Activated T-helper 1 cell treated with Interleukin-2 at 50 U/mL for 16 hours (primary cell): ENCODE results near the gene CCDC182.

ENCODE experiments used
- DNase-seq: peaks from one replicate; pipeline ENCODE4 v3.0.0-alpha.2; 2020; ENCODE audit warnings: low read depth

CCDC182 gene

DNA sequence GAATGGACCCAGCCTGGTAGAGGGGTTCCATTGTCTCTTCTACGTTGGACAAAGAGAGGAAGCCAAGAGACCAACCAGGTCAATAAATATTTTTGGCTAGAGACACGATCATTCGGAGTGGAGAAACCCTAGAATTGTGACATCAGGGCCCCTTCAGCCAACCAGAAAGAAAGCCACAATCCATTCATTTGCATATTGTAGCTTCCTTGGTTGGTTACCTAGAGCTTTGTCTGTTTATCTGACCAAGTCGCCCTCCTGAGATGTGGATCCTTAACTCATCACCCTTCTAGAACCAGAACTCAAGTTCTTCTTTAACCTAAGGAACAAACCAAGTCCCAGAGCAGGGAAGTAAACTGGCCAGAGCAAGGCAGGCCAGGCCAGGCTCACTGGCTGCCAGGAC is at the start of gene CCDC182:
Gene CCDC182, minus strand, starts transcription at position 58 of the 400 bp plus-strand sequence. Its CDS starts 27 bp downstream, at position 31.
- DNase-seq = no peak

DNA sequence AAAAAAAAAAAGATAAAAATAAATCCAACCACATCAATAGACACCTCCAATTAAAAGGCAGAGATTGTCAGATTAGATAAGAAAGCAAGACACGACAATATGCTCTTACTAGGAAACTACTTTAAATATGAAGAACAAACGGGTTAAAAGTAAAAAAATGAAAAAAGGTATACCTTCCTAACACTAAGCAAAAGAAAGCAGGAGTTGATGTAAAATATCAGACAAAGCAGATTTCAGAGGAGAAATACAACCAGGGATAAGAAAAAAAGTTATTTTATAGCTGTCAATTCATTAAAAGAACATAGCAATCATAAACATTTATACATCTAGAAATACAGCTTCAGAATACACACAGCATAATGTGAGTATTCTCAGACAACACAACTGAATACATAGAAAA is 49.7 kb upstream of the CCDC182 start:
- no peak for DNase-seq

GRCh38 chr17:57788725-57789124 is 43.6 kb upstream of the CCDC182 start:
- no peak for DNase-seq

GRCh38 chr17:57785022-57785421 is 39.9 kb upstream of the CCDC182 start:
- no peak for DNase-seq

DNA sequence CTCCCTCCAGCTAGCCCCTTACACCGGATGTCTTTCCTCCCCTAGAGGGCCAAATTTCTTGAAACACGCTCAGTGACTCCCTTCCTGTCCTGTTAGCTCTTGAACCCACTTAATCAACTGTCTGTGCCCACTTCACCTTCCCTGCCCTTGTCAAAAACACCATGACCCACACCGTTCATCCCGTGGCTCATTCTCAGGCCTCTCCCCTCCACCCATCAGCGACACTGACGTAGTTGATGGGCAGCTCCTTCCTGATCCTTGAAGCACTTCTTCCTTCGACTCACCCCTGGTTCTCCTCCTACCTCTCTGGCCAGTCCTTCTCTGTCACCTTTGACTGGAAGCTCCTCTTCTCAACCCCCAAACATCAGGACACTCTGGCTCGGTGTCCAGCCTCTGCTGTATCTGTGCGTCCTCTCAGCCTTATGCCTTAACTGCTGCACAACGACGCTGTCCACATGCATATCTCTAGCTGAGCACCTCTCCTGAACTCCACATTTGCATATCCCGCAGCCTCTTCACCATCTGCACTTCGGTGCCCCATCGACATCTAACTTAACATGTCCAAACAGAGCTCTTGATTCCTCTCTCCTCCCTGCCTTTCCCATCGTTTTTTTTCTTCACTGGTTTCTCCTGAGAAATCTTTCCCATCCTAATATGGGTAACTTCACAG is 39.3 kb upstream of the CCDC182 start:
- no peak for DNase-seq

DNA sequence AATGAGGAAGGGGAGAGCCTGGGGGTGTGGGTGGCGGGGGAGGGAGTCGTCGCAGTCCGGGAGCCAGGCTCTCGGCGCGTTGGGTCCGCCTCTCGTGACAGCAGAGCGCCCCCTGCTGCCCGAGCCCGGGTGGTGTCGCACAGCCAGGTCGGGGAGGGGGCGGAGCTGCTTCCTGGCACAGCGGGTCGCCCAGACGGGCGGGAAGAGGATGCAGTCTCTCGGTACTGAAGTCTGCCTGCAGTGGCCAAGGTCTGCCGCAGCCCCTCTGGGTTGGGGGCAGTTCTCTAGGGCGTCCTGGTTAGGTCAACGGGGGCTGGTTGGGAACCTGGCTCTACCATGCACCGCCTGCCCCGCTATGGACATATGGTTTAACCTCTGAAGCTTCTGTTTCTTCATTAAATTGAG is 38.2 kb upstream of the CCDC182 start:
- peak; percentile 57 for DNase-seq

DNA sequence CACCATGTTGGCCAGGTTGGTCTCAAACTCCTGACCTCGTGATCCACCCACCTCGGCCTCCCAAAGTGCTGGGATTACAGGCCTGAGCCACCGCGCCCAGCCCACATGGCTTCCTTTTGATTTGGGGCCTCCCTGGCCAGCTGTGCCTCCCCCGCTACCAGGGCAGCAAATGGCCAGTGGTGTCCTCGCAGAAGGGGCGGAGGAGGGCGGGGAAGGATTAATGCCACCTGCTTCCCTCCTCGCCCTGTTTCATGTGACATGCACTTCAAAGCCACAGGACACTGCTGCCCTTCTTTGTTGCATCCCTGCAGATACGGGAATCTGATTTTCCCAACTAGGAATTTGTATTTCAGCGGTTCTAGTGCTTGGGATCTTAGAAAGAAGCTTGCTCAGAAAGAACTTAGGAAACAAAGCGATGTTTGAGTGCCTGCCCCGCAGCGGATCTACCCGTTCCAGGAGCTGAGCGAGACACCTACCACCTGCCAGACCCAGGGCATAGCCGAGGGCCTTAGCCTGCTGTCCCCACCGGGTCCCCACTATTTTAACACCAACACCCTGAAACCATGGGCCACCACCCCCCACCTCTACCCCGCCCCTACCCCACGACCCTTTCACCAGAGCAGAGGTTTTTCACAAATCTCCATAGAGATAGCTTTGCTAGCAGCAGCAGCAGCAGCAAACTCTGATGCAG is 37.7 kb upstream of the CCDC182 start:
- no peak for DNase-seq

GRCh38 chr17:57782062-57782490 is 37.0 kb upstream of the CCDC182 start:
- DNase-seq = no peak

GRCh38 chr17:57781386-57782061 is 36.4 kb upstream of the CCDC182 start:
- DNase-seq = no peak

DNA sequence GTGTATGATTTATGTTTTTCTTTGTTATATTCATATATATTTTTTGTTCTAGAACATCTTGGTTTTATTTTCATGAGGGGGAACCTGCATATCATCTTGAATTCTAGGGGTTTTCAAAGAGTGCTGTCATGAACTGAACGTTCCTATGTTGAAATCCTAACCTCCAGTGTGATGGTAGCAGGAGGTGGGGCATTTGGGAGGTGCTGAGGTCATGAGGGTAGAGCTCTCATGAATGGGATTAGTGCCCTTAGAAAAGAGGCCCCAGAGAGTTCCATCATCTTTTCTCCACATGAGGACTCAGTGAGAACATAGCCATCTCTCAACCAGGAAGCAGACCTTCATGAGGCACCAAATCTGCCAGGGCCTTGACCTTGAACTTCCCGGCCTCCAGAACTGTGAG is 34.6 kb upstream of the CCDC182 start:
- no peak for DNase-seq

DNA sequence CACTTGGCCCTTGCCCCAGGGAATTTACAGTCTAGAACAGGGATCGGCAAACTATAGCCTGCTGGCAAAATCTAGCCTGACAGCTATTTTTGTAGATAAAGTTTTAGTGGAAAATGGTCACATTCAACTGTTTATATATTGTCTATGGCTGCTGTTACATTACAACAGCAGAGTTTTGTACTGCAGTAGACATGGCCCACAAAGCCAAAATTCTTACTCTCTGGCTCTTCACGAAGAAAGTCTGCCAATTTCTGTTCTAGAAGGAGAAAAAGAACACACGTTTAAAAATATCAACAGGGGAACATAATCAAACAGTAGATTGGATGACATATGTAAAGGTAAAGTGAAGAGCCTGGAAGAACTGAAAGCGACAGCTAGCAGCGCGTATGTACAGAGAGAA is 33.2 kb upstream of the CCDC182 start:
- no peak for DNase-seq

DNA sequence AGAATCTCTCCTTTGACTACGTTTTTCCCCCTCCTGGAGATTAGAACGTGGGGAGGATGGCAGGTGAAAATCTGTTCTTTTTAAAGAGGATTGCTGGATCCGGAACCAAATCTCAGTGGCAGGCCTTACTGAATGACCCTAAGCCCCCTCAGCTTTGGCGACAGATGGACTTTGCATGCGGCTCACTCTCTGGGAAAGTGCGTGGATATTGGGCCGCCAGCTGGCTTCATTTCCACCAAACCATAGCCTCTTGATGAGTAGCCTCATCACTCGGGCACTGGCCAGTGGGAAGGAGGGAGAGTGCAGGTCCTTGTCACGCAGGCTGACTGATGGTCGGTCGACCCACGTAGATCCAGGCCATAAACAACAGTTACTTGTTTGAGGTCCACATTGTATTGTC is 31.3 kb upstream of the CCDC182 start:
- no peak for DNase-seq

GRCh38 chr17:57774872-57775271 is 29.8 kb upstream of the CCDC182 start:
- DNase-seq = no peak

GRCh38 chr17:57773557-57773956 is 28.5 kb upstream of the CCDC182 start:
- no peak for DNase-seq

DNA sequence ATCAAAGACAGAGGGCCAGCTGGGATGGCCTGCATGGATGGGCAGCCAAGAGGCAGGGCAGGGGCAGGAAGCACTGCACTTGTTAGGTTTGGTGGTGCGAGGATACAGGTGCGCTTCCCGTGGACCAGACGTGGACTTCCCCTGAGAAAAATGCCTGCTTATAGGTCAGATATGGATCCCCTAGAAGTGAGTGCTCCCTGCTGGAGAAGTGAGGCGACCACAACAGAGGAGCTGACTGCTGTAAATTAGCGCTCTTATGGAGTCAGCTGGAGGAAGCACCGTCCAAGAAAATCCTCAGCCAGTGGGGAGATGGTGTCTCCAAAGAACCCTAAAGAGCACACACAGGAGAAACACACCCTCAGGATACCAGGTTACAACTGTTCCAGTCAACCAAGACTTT is 27.7 kb upstream of the CCDC182 start:
- no peak for DNase-seq

DNA sequence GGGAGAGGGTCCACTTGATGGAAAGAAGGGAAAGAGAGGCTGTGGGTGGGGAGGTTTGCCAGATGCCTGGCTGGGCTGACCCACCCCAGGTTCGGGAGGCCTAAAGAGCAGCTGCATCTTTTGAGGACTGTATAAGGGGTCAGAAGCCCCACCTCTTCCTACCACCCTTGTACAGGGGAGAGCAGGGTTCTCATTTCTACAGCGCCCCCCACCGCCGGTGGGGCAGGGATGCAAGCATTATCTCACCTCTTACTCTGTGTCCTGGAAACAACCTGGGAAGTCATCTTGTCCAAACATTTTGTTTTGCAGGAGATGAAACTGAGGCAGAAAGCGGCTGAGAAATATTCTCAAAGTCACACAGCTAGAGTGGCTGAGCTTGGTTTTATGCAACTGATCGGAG is 22.5 kb upstream of the CCDC182 start:
- DNase-seq = no peak

DNA sequence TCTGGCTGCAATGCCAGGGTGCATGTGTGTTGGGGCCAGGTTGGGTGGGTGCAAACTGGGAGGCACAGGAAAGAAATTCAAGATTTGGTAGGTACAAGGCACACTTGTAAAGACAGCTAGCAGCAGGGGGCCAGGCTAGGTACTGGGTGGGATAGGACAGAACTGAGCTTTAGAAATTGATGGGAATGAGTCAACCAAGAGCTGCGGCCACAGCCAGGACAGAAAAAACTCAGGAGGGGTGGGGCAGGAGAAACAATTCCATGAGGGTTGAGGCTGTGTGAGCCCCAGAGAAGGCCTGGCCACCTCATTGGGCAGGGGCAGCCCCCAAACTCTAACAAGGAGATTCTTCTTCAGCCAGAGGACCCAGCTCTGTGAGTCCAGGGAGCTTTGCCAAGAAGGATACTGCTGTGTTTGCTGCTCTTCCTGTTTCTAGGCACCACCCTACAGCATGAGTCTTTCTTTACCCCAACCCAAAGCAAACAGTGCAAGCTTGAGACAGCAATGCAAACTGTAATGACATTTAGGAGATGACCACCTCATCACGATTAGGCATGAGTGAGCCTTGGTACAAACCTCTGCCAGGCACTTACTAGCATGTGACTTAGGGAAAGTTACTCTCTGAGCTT is 21.3 kb upstream of the CCDC182 start:
- DNase-seq = no peak

GRCh38 chr17:57762452-57763395 is 17.6 kb upstream of the CCDC182 start:
- DNase-seq = no peak

- no peak for DNase-seq
Measured at GRCh38 chr17:57761887-57762286, 16.8 kb upstream of the CCDC182 start.

GRCh38 chr17:57760046-57760445 is 14.9 kb upstream of the CCDC182 start:
- no peak for DNase-seq

DNA sequence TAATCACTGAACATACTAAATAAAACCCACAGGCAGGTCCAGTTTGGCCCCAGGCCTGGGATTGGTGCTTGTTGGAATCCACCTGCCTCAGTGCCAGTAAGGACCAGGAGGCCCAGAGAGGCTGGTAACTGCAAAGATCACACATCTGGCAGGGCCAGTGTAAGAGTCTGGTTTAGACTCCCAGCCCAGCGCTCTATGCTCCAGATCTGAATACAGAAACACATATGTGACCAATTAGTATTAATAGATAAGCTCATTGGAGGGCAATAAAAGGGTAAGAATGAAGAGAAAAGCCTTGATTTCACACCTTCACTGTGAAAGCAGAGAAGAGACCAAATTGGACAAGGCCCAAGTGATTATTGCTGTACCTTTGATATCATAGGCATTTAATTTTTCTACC is 13.6 kb upstream of the CCDC182 start:
- no peak for DNase-seq

DNA sequence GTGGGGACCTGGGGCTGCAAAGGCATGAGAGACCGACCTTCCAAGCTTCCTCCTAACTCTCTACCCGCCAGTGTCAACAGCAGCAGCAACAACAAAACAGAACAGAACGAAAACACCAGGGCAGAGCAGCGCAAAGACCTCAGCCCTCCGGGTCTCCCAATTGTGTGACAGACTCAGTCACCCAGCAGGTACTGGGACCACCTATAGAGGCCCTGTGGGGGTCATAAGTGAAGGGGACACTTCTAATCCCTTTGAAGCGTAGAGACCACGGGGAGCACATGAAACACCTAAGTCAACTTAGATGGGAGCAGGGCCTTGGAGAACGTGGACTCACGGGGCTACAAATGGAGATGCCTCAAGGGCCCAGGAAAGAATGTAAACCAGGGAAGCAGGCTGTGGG is 12.6 kb upstream of the CCDC182 start:
- no peak for DNase-seq
